NCI-H2081 treated with DMSO at 0.1 percent for 48 hours (cell line): ENCODE measurements around the gene GPC3.

Experiments used
- DNase-seq: peaks from one replicate; lab custom pipeline; 2025; lab: John Stamatoyannopoulos, UW

The GPC3 gene

DNA sequence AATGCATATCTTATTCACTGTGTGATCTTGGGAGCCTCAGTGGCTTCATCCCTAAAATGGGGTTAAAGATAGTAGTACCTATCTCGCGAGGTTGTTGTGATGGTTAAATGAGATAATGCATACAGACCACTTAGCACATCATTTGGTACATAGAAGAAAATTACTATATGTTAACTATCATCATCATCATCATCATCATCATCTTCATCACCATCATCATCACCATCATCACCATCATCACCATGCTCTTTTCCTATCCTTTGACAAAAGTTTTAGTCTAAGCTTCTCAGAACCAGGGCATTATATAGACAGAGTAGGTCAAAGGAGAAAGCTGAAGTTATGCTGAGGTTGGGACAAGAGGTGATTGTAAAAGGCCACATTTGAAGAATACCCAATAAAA lies 145.0 kb downstream of the GPC3 start:
- no peak for DNase-seq

DNA sequence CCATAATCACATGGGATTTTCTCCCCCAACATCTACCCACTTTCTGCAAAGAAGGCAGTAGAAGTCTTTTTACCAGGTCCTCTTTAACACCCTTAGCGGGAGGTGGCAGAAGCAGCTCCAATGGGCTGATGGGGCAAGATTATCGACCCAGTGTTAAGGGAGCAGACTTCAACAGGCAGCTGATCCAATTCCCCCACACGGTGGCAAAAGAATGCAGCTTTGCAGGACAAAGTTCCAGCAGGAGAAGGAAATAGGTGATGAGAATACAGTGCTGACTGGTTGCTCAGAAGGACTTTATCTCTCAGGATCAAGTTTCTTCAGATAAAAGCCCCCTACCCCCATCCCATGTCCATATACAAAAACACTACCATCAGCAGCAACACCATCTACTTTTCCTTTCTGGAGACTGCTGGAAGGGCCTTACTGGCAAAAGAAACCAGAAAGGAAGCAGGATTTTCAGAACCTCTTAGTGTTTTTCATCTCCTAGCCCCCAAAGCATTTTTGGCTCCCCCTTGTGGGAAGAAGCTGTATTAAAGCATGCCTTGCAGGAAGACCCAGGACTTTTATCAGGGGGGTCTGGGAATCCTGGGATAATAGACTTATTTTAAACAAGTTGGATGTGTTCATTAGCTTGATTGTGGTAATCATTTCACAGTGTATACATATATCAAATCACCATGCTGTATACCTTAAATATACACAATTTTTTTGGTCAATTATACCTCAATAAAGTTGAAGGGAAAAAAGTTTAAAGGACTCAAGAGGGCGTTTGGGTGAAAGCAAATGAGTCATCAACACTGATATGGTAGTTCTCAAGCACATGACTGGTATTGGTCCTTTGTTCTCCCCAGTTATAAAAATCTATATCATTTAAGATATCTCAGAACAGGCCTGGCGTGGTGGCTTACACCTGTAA lies 146.4 kb downstream of the GPC3 start:
- no peak for DNase-seq

GRCh38 chrX:133837091-133837490 lies 148.3 kb downstream of the GPC3 start:
- DNase-seq: no peak

DNA sequence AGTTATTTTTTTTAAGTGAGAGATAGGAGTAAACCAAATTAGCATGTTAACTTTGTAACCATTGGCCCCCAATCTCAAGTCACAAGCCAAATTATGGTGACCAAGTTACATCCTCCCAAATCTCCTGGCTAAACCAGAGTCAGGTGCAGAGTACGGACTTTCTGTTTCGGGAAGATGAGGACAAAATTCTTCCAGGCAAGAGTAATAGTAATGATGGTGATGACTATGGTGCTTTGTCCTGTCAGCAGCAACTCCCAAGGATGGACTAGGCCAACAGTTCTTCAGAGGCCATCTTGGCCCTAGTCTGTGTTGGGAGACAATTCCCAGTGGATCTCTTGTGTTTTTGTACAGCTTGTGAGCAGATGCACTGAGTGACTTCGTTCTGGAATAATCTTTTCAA lies 148.8 kb downstream of the GPC3 start:
- no peak for DNase-seq

DNA sequence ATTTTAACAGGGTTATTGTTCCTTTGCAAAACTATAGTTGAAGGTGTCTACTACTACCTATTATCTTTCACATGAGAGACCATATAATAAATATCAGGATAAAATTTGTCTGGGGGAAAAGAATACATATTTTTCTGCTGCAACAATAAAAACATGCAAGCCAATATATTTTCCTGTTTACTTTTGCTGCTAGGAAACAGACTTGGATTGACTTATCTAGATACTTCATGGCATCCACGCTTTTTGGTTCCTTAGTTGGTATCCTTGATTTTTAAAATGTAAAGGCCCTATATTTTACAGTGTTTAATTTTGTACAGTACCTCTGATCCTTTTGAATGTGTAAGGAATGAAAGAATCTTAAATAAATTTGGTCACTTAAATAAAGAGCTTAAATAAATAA lies 150.6 kb downstream of the GPC3 start:
- DNase-seq: no peak

DNA sequence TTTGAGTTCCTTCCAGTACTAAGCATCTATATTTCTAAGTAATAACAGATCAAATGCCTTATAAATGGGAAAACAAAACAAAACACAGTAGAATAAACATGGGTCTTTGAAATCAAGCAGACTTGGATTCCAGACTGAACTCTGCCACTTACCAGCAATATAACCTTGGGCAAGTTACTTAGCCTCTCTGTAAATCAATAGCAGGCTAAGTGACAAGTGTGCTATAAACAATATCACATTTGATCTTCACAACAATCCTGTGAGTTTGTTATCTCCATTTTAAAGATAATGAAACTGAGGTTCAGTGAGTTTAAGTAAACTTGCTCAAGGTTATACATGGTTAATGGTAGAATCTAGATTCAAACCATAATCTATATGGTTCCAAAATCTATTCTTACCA lies 165.8 kb downstream of the GPC3 start:
- no peak for DNase-seq

DNA sequence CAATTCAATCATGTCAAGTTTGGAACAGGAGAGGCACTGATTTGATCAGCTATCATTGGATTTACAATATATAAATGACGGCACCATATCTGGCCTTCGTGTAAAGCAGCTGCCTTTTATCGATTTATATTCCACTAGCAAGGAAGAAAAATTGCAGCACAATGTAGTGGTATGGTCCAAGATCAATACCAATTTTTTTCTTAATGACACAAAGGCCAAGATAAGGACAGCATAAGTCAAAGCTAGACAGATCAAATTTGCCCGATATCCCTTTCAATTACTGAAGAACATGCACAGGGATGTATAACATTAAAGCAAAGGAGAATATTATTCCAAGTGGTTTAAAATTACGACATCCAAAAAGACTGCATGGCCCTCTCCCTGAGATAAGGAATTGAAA lies 167.4 kb downstream of the GPC3 start:
- no peak for DNase-seq

DNA sequence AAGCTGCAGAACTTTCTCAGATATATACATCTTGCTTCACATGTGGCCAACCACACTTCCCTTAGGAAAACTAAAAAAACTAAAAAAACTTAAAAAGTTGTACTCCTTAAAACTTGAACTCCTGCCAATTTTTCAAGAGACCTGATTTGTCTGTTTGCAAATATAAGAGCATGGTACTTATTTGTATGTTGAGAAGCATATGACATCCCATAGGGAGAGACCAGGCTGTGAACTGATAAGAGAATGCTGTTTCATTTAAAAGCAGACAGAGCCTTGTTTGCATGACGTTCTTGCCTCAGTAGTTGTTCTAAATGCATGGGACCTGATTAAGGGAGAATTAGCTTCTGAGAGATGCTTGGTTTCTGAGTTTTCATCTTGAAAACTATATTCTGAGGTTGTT lies 169.9 kb downstream of the GPC3 start:
- no peak for DNase-seq

DNA sequence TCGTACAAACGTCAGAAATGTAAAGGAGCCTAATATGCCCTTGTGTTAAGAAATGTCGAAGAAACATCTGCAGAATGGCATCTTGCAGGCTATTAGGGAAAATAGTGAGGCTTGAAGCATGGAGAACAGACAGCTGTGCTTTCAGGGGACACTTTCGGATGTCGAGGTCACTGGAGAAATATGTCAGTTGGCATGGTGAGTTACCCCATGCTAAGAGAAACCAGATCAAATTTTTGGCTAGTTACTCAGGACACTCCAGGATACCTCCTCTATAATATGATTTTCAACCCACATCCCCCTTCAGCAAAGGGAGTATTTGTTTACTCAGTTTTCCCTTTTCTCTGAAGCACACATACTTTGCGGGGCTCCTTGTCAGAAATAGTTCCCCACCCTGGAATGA lies 171.4 kb downstream of the GPC3 start:
- DNase-seq: no peak

DNA sequence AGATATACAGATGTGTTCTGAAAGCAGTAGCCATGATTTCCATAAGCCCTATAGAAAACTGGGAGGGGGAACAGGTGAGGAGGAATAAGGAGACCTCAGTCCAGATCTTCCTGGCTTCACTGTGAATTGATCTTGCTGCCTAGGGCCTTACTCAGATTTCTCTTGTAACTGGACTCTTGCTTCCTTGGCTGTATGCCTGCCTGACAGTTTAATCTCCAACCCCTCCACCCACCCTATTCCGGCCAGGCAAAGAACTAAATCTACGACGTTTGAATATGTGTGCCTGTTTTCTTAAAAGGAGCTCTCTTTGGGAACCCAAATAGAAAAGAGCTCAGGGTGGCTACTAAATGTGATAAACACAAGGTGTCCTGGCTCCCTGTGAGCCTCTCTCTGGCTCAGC lies 173.0 kb downstream of the GPC3 start:
- no peak for DNase-seq

GRCh38 chrX:133810925-133811324 lies 174.5 kb downstream of the GPC3 start:
- DNase-seq: no peak

DNA sequence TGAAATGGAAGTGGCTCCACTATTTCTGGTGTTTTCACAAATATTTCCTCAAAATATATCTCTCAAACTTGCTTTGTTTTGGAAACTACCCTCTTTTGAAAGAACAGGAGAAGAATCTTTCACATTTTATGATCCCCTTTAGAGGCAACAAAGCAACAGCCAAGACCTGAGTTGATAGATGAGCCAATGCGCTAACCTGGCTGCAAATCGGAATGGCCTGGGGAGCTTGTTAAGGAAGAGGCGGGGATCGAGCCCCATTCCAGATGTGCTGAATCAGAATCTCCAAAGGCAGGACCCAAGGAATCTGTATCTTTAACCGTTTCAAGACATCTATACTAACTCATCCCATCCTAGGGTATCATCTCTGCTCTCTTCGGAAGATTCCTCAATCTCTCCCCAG lies 181.3 kb downstream of the GPC3 start:
- no peak for DNase-seq

DNA sequence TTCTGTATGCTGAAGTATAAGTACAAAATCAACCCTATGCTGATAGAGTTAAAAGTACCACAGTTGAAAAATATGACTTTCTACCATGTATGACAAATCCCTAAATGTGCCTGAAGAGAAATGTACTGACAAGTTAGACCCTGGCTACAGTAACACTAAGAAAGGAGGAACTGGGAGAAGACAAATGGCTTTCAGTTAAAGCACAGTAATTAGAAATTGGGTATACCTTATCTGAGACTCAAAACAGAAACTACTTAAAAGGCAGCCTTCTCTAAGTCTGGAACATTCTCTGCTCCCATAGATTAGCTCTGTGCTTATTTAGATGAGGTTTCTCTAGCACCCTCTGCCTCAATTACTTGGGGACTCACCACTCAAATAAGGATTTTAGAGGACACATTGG lies 189.1 kb downstream of the GPC3 start:
- DNase-seq: no peak

DNA sequence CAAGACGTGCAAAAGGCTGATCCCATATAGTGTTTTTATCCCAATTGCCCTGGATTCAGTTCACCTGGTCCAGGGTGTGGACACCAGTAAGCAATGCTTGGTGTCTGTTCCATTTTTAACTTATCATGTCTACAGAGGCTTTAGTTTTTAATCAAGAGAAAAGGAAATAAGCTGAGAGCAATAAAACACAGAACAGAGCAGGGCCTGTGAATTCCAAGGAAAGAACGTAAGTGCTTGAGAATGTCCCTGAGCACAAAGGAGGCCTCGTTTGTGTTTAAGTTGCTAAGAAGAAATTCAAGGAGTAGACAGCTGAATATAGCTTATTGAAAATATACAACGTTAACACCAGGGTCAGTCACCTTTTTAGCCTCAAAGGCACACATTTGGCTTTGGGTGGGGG lies 191.3 kb downstream of the GPC3 start:
- no peak for DNase-seq

DNA sequence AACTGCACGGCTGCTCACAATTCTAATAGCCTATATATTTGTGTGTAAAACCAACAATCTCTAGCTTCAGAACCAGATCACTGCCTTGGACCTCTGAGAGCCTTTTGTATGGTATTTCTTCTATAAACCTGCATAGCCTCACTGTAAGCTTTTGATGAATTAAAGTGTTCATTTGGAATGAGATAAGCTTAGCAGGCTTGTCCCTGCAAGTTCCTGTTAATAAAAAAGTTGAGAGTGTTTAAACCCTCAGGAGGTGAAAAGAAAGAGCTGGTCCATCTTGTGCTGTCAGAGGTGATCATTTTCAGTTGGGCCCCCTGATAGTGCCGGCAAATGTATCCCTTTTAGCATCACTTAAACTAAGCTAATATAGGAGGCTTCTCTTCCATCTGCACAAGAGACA lies 191.8 kb downstream of the GPC3 start:
- DNase-seq: no peak

- peak; percentile 53 for DNase-seq
Measured at GRCh38 chrX:133792198-133792953, 193.0 kb downstream of the GPC3 start.

DNA sequence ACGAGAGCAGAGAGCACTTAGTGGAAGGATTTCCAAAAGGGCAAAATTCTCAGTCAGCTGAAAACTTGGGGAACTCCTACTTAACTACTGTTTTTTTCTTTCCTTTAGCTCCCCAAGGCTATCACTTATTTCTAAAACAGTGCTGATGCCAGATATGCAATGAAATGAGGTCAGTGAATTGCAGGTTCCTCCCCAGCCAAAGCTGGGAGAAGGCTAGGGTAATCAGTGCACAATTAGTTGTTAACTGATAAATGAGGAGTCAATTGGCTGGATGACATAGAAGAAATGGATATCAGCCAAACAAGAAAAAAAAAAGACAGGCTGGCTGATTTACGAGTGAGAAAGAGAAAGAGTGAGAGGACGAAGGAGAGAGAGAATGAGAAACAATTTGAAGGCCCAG lies 195.6 kb downstream of the GPC3 start:
- no peak for DNase-seq

GRCh38 chrX:133786382-133786781 lies 199.0 kb downstream of the GPC3 start:
- DNase-seq: no peak

GRCh38 chrX:133783274-133783673 lies 202.1 kb downstream of the GPC3 start:
- no peak for DNase-seq

DNA sequence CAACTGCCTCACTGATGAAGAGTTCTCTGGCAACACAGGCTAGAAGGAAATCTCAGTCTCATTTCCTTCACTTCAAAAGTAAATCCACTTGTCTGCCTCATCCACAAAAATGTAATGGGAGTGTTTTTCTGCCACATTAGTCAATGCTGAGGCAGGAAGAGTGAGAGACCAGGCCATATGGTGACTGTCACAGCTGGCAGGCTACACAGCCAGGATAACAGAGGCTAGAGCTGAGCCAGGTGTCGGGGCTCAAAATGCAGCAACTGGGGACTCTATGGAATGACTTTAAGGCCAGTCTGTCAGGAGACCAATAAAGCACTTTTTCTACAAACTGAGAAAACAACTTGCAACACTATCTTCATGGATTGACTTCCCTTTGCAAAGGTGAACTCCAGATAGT lies 204.2 kb downstream of the GPC3 start:
- no peak for DNase-seq

GRCh38 chrX:133776072-133776471 lies 209.3 kb downstream of the GPC3 start:
- no peak for DNase-seq

- DNase-seq: no peak
Measured at GRCh38 chrX:133774807-133775206, 210.6 kb downstream of the GPC3 start.

GRCh38 chrX:133771086-133771646 lies 214.2 kb downstream of the GPC3 start:
- peak; percentile 62 for DNase-seq
